IMR-90 (cell line): ENCODE data around the gene ADAMTSL1. TPM values are rescaled to one million over a fixed set of nuclear protein-coding genes. Genes with fewer than 3 reads are reported as not detected.

Source experiments
- ATAC-seq: fragments of 200-7000 bp; cut with Tn5 transposase; 2 replicates; pipeline ENCODE4 v1.9.1; 2020; ENCODE audit warnings: low read depth, mild to moderate bottlenecking, moderate library complexity
- BruUV-seq: library from RNA; stranded (reverse); fragments of 400-500 nt; replicated peaks from 2 replicates; lab custom pipeline; 2021; lab: Mats Ljungman, UMichigan
- CTCF ChIA-PET: fragments of 300-600 bp; formaldehyde crosslinking; extraction: SDS; loops from one replicate; lab custom pipeline; 2021; ENCODE audit warnings: antibody characterized with exemption; lab: Yijun Ruan, JAX
- POLR2A ChIA-PET: fragments of 300-600 bp; sonication (Branson Sonifier 250); formaldehyde crosslinking; loops from one replicate; lab custom pipeline; 2022; ENCODE audit warnings: antibody characterized with exemption; ENCODE audit not compliant: unreplicated experiment; lab: Charles Lee
- DNase-seq: peaks from one replicate; pipeline ENCODE4 v3.0.0; 2013
- H2AFZ ChIP-seq: replicated peaks from 2 replicates; pipeline ENCODE3; 2013; ENCODE audit warnings: low read length, mild to moderate bottlenecking; ENCODE audit not compliant: poor library complexity
- H2AK5ac ChIP-seq: 2 replicates; pipeline ENCODE4 v1.6.1; 2013; ENCODE audit warnings: low read depth, low read length, inconsistent platforms
- H2AK9ac ChIP-seq: replicated peaks from 2 replicates; pipeline ENCODE3; 2013; ENCODE audit warnings: mild to moderate bottlenecking, low read depth, low read length, moderate library complexity; ENCODE audit not compliant: poor library complexity
- H2BK120ac ChIP-seq: 2 replicates; pipeline ENCODE4 v1.6.1; 2013; ENCODE audit warnings: low read depth, low read length, inconsistent platforms
- H2BK15ac ChIP-seq: 3 replicates; pipeline ENCODE4 v1.6.1; 2013; ENCODE audit warnings: low read depth, low read length, inconsistent platforms
- H2BK20ac ChIP-seq: 2 replicates; pipeline ENCODE4 v1.6.1; 2013; ENCODE audit warnings: low read depth, mild to moderate bottlenecking, inconsistent platforms, low read length, moderate library complexity
- H2BK5ac ChIP-seq: 2 replicates; pipeline ENCODE4 v1.6.1; 2013; ENCODE audit warnings: mild to moderate bottlenecking, low read depth, low read length, inconsistent platforms; ENCODE audit not compliant: poor library complexity, severe bottlenecking
- H3K14ac ChIP-seq: replicated peaks from 2 replicates; pipeline ENCODE4 v1.6.1; 2013; ENCODE audit warnings: low read depth, low read length, inconsistent platforms
- H3K18ac ChIP-seq: 2 replicates; pipeline ENCODE4 v1.6.1; 2013; ENCODE audit warnings: low read depth, low read length, control low read depth
- H3K23ac ChIP-seq: 2 replicates; pipeline ENCODE4 v1.6.1; 2013; ENCODE audit warnings: low read depth, low read length, inconsistent platforms
- H3K27ac ChIP-seq: 2 replicates; pipeline ENCODE4 v1.5.1; 2013; ENCODE audit warnings: mild to moderate bottlenecking, control low read depth, low read length; ENCODE audit not compliant: insufficient read depth
- H3K27me3 ChIP-seq: 2 replicates; pipeline ENCODE4 v1.6.1; 2013; ENCODE audit warnings: low read length; ENCODE audit not compliant: control insufficient read depth, insufficient read depth
- H3K36me3 ChIP-seq: 2 replicates; pipeline ENCODE4 v1.6.1; 2013; ENCODE audit warnings: low read length, mixed read lengths; ENCODE audit not compliant: control insufficient read depth, insufficient read depth
- H3K4ac ChIP-seq: 2 replicates; pipeline ENCODE4 v1.6.1; 2013; ENCODE audit warnings: low read depth, low read length, inconsistent platforms
- H3K4me1 ChIP-seq: 2 replicates; pipeline ENCODE4 v1.6.1; 2013; ENCODE audit warnings: low read length, mixed read lengths; ENCODE audit not compliant: control insufficient read depth, insufficient read depth
- H3K4me2 ChIP-seq: 2 replicates; pipeline ENCODE4 v1.6.1; 2013; ENCODE audit warnings: low read depth, mild to moderate bottlenecking, control low read depth, low read length, moderate library complexity
- H3K4me3 ChIP-seq: 2 replicates; pipeline ENCODE4 v1.5.1; 2013; ENCODE audit warnings: low read depth, mild to moderate bottlenecking, control low read depth, low read length, moderate library complexity; ENCODE audit not compliant: insufficient read depth
- H3K56ac ChIP-seq: 2 replicates; pipeline ENCODE4 v1.6.1; 2013; ENCODE audit warnings: low read length, inconsistent platforms; ENCODE audit not compliant: insufficient read depth; ENCODE audit errors: extremely low read depth
- H3K79me1 ChIP-seq, 2 experiments: 2 replicates each; pipeline ENCODE4 v1.6.1; 2013; ENCODE audit warnings: low read length in 2 of 2, inconsistent platforms in 1 of 2, low read depth in 1 of 2
- H3K9ac ChIP-seq: 2 replicates; pipeline ENCODE4 v1.6.1; 2013; ENCODE audit warnings: low read depth, low read length, control low read depth
- H3K9me1 ChIP-seq: 2 replicates; pipeline ENCODE4 v1.6.1; 2013; ENCODE audit warnings: low read length, inconsistent platforms; ENCODE audit not compliant: insufficient read depth
- H3K9me3 ChIP-seq: 2 replicates; pipeline ENCODE4 v1.6.1; 2013; ENCODE audit warnings: low read length; ENCODE audit not compliant: control insufficient read depth, insufficient read depth
- H4K20me1 ChIP-seq: 2 replicates; pipeline ENCODE4 v1.6.1; 2013; ENCODE audit warnings: low read length, inconsistent platforms; ENCODE audit not compliant: insufficient read depth
- H4K5ac ChIP-seq: 2 replicates; pipeline ENCODE4 v1.6.1; 2013; ENCODE audit warnings: mild to moderate bottlenecking, low read depth, low read length, control low read depth
- H4K8ac ChIP-seq, 2 experiments: 2 replicates each; pipeline ENCODE4 v1.6.1; 2013; ENCODE audit warnings: low read depth in 2 of 2, low read length in 2 of 2, control low read depth in 1 of 2, inconsistent platforms in 1 of 2
- H4K91ac ChIP-seq: 2 replicates; pipeline ENCODE4 v1.6.1; 2013; ENCODE audit warnings: low read depth, low read length, inconsistent platforms; ENCODE audit not compliant: insufficient read depth
- BHLHE40 ChIP-seq: fragments of 150-350 bp; IDR thresholded peaks from 2 replicates; pipeline ENCODE4 v1.6.1; 2016; ENCODE audit warnings: mild to moderate bottlenecking, low read depth, low read length
- CHD1 ChIP-seq: IDR thresholded peaks from 2 replicates; pipeline ENCODE4 v1.6.1; 2012; ENCODE audit warnings: low read depth, low read length, improper control_type of control experiment
- FOS ChIP-seq: fragments of 150-350 bp; IDR thresholded peaks from 2 replicates; pipeline ENCODE4 v1.6.1; 2016; ENCODE audit warnings: low read depth, low read length
- MAFK ChIP-seq: IDR thresholded peaks from 2 replicates; pipeline ENCODE4 v1.6.1; 2012; ENCODE audit warnings: low read depth, low read length, improper control_type of control experiment
- MAZ ChIP-seq: IDR thresholded peaks from 2 replicates; pipeline ENCODE4 v1.6.1; 2012; ENCODE audit warnings: low read depth, mild to moderate bottlenecking, low read length, improper control_type of control experiment, moderate library complexity, borderline replicate concordance
- NFE2L2 ChIP-seq: fragments of 150-350 bp; IDR thresholded peaks from 2 replicates; pipeline ENCODE4 v1.6.1; 2016; ENCODE audit warnings: low read depth, mild to moderate bottlenecking, low read length
- POLR2A ChIP-seq: IDR thresholded peaks from 2 replicates; pipeline ENCODE4 v1.6.1; 2012; ENCODE audit warnings: mild to moderate bottlenecking, low read depth, low read length
- RAD21 ChIP-seq: IDR thresholded peaks from 2 replicates; pipeline ENCODE4 v1.6.1; 2012; ENCODE audit warnings: low read length, improper control_type of control experiment
- RCOR1 ChIP-seq: IDR thresholded peaks from 2 replicates; pipeline ENCODE4 v1.6.1; 2012; ENCODE audit warnings: mild to moderate bottlenecking, low read length, improper control_type of control experiment; ENCODE audit not compliant: insufficient replicate concordance
- SMC3 ChIP-seq: fragments of 150-350 bp; IDR thresholded peaks from 2 replicates; pipeline ENCODE4 v1.6.1; 2016; ENCODE audit warnings: low read depth, mild to moderate bottlenecking, antibody characterized with exemption, low read length, moderate library complexity
- WGBS, 2 experiments: methylation state at CpG; one replicate each; pipeline versions ENCODE4 v1.1.5 to v1.1.7; 2013; ENCODE audit warnings: missing lambda C conversion rate in 2 of 2; ENCODE audit not compliant: insufficient read length in 1 of 2; ENCODE audit errors: extremely low coverage in 2 of 2; 5-methylcytosine and 5-hydroxymethylcytosine counted together
- dilution Hi-C: fragments of 300-500 bp; cut with HindIII; formaldehyde crosslinking; loops from one replicate; pipeline ENCODE4 v1.14.3; 2018; ENCODE audit warnings: low sequenced_read_pairs; ENCODE audit not compliant: unreplicated experiment
- in situ Hi-C: fragments of 300-500 bp; cut with MboI; formaldehyde crosslinking; loops from 3 replicates; pipeline ENCODE4 v1.14.3; 2019; ENCODE audit warnings: low sequenced_read_pairs, inconsistent platforms, mixed read lengths
- intact Hi-C: fragments of 100-400 bp; cut with micrococcal nuclease; formaldehyde crosslinking; loops from 2 replicates; pipeline ENCODE4 v1.10.0; 2022
- polyA plus RNA-seq, 3 experiments: library from polyadenylated mRNA; depleted of rRNA; stranded (reverse); fragments of >200 nt; gene quantifications; 2 replicates each; pipeline ENCODE4 v1.2.3, GENCODE V29; 2012; ENCODE audit warnings: low replicate concordance in 1 of 3
- total RNA-seq: library from RNA; depleted of rRNA; stranded (reverse); fragments of >200 nt; gene quantifications from 2 replicates; pipeline ENCODE4 v1.2.3, GENCODE V29; 2012
- TF ChIP-seq, protein P1 (sequence below): conservative IDR thresholded peaks from 2 replicates; pipeline ENCODE4 v1.5.1; 2012; ENCODE audit warnings: mild to moderate bottlenecking, low read depth, low read length, improper control_type of control experiment
- TF ChIP-seq, protein P2 (sequence below): fragments of 150-350 bp; IDR thresholded peaks from 2 replicates; pipeline ENCODE4 v1.6.1; 2017; ENCODE audit warnings: mild to moderate bottlenecking, antibody characterized with exemption, low read length, low read depth

Gene ADAMTSL1
- total and polyA plus RNA-seq, 2 of the 4 experiments (the other 2 are of a cell fraction): 38.2 to 62.2 TPM

DNA sequence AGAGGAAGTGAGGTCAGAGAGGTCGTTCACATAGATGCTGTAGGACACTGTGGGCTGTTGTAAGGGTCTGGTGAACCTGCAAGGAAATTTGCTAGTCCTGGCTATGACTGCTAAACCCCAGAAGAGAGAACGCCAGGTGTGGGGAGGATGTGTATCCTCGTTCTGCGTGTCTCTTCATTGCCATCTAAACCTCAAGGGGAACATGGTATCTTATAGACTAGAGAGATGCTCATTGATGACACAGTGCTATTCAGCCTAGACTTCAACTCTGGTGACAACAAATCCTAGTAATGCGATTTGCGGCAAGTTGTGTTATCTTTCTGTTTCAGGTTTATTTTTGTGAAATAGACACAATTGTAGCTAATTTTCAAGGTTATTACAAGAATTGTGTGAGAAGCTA, 140.2 kb downstream of the ADAMTSL1 start:
- Histone ChIP-seq H2BK120ac (no peak overlapping the region), H2BK20ac (no peak overlapping the region), H3K9ac (no peak overlapping the region), H3K18ac (no peak overlapping the region), H4K20me1 (no peaks in the 10 kb centered on the region), H2BK5ac (no peak overlapping the region), H2AK5ac (no peak overlapping the region), H3K9me3 (no peaks in the 10 kb centered on the region), H3K4me3 (no peak overlapping the region), H3K79me1 (no peaks in the 10 kb centered on the region), H3K56ac (no peak overlapping the region), H3K27me3 (no peaks in the 10 kb centered on the region), H4K8ac (no peak overlapping the region), H4K91ac (no peak overlapping the region), H3K27ac (no peak overlapping the region), H3K4ac (no peak overlapping the region), H3K4me2 (no peak overlapping the region), H3K23ac (no peak overlapping the region), H2AK9ac (no peak overlapping the region), H3K4me1 (no peaks in the 10 kb centered on the region), H3K9me1 (no peaks in the 10 kb centered on the region), H4K5ac (no peak overlapping the region), H3K36me3 (no peaks in the 10 kb centered on the region), H2AFZ (no peak overlapping the region), H2BK15ac (no peak overlapping the region), H3K14ac (no peak overlapping the region)
- in situ Hi-C loops (no loop called here), dilution Hi-C loops (no loop called here), intact Hi-C loops (no loop called here)
- TF ChIP-seq, protein P1, sequence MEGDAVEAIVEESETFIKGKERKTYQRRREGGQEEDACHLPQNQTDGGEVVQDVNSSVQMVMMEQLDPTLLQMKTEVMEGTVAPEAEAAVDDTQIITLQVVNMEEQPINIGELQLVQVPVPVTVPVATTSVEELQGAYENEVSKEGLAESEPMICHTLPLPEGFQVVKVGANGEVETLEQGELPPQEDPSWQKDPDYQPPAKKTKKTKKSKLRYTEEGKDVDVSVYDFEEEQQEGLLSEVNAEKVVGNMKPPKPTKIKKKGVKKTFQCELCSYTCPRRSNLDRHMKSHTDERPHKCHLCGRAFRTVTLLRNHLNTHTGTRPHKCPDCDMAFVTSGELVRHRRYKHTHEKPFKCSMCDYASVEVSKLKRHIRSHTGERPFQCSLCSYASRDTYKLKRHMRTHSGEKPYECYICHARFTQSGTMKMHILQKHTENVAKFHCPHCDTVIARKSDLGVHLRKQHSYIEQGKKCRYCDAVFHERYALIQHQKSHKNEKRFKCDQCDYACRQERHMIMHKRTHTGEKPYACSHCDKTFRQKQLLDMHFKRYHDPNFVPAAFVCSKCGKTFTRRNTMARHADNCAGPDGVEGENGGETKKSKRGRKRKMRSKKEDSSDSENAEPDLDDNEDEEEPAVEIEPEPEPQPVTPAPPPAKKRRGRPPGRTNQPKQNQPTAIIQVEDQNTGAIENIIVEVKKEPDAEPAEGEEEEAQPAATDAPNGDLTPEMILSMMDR: no peak
- no peak for TF ChIP-seq MAFK
- no peak for TF ChIP-seq RAD21
- TF ChIP-seq CHD1: no peak
- no peak for TF ChIP-seq SMC3
- no peak for TF ChIP-seq MAZ
- no peak for TF ChIP-seq FOS
- TF ChIP-seq POLR2A: no peak
- no peak for TF ChIP-seq RCOR1
- TF ChIP-seq, protein P2, sequence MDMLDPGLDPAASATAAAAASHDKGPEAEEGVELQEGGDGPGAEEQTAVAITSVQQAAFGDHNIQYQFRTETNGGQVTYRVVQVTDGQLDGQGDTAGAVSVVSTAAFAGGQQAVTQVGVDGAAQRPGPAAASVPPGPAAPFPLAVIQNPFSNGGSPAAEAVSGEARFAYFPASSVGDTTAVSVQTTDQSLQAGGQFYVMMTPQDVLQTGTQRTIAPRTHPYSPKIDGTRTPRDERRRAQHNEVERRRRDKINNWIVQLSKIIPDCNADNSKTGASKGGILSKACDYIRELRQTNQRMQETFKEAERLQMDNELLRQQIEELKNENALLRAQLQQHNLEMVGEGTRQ: no peak
- no peak for TF ChIP-seq BHLHE40
- no peak for TF ChIP-seq NFE2L2
- no CpG with 5 or more reads among the region's 6 CpGs for WGBS, 2 experiments
- ChIA-PET CTCF (no interaction called here), POLR2A (no interaction called here)
- BruUV-seq: no TSS peak
- no peak for DNase-seq
- no peak for ATAC-seq
